Stimulated activated naive CD4-positive, alpha-beta T cell treated with Interleukin-2 at 50 U/mL for 16 hours (primary cell): ENCODE data around the gene RHOH.

Experiments
- DNase-seq: peaks from one replicate; lab custom pipeline; 2025; lab: John Stamatoyannopoulos, UW

Gene RHOH

GRCh38 chr4:40295572-40295971, 98.7 kb downstream of the RHOH start:
- no peak for DNase-seq
